ENCODE data around the gene INSIG2.
"Not testable (repeated sequence)": the region's sequence is repeated elsewhere in the genome, so short reads cannot be mapped to it uniquely, and the experiment has no call there.

Gene INSIG2

GRCh38 chr2:118078734-118079133 lies 9.5 kb upstream of the INSIG2 start:
- Mint-ChIP-seq H3K4me1 (ENCODE audit: low read depth) (no peaks in the 10 kb centered on the region), H3K36me3 (ENCODE audit: low read depth) (no peaks in the 10 kb centered on the region), H3K27ac (no peak overlapping the region), H3K9me3 (no peaks in the 10 kb centered on the region), H3K4me3 (no peak overlapping the region), H3K27me3 (peaks cover 20% of the 10 kb centered on the region)
- DNase-seq: no peak

GRCh38 chr2:118084491-118085089 lies 3.7 kb upstream of the INSIG2 start:
- Mint-ChIP-seq H3K4me3 (no peak overlapping the region), H3K27ac (no peak overlapping the region), H3K27me3 (peaks cover 4% of the 10 kb centered on the region)

DNA sequence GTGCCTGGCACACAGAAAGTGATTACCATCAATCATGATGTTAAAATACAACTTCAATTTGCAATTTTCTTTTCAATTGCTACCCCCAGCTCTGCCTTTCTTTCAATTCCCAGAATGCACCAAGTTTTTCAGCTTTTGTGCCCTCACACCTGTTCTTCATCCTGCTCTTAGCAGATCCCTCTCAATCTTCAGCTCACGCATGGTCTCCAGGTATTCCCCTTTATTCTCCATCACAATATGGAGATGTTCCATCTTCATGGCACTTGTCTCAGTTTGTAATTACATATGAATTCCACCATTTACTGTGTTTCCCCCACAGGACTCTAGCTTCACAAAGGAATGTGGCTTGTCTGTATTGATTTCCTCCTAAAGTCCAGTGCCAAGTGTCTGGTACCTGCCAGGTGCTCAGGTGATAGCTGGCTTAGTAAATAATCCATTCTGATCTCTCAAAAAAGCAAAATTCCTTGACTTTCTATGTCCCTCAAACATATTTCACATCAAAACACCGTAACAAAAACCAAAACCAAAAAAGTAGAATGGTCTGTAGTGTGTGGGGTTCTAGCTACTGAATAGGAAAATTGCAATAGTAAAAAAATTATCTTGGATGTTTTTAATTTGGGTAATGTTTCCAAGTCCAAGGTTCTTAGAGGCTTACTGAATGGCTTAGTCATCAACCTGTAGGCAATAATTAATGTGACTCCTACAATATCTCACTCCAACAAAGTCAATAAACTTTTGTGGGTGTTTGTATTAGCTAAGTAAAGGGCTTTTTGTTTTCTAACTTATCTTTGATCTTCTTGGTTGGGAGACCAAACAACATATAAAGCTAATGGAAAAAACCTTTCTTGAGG lies 2.9 kb upstream of the INSIG2 start:
- no peak for DNase-seq
- no peak overlapping the region for H3K27ac Mint-ChIP-seq
- H3K27me3 Mint-ChIP-seq: peaks cover 4% of the 10 kb centered on the region
- H3K9me3 Mint-ChIP-seq: no peaks in the 10 kb centered on the region
- H3K4me3 Mint-ChIP-seq: no peak overlapping the region
- H3K36me3 Mint-ChIP-seq (ENCODE audit: low read depth): peaks cover 12% of the 10 kb centered on the region
- peaks cover 11% of the 10 kb centered on the region for H3K4me1 Mint-ChIP-seq (ENCODE audit: low read depth)

More at GRCh38 chr2:118084491-118085089, 3.7 kb upstream of the INSIG2 start:
- H3K4me1 Mint-ChIP-seq (ENCODE audit: low read depth): peaks cover 6% of the 10 kb centered on the region
- DNase-seq: no peak
- H3K9me3 Mint-ChIP-seq: no peaks in the 10 kb centered on the region
- H3K36me3 Mint-ChIP-seq (ENCODE audit: low read depth): peaks cover 12% of the 10 kb centered on the region

- peaks cover 4% of the 10 kb centered on the region for H3K27me3 Mint-ChIP-seq
- H3K27ac Mint-ChIP-seq: no peak overlapping the region
- no peak overlapping the region for H3K4me3 Mint-ChIP-seq
- no peak for DNase-seq
- no peaks in the 10 kb centered on the region for H3K9me3 Mint-ChIP-seq
- H3K36me3 Mint-ChIP-seq (ENCODE audit: low read depth): peaks cover 12% of the 10 kb centered on the region
- peaks cover 16% of the 10 kb centered on the region for H3K4me1 Mint-ChIP-seq (ENCODE audit: low read depth)
Observed at GRCh38 chr2:118086024-118086633, 2.1 kb upstream of the INSIG2 start.

- peak; percentile 35 for DNase-seq
- peak overlapping the region; percentile 92 for H3K27ac Mint-ChIP-seq
Observed at GRCh38 chr2:118089139-118089800, 999 bp downstream of the INSIG2 start.

DNA sequence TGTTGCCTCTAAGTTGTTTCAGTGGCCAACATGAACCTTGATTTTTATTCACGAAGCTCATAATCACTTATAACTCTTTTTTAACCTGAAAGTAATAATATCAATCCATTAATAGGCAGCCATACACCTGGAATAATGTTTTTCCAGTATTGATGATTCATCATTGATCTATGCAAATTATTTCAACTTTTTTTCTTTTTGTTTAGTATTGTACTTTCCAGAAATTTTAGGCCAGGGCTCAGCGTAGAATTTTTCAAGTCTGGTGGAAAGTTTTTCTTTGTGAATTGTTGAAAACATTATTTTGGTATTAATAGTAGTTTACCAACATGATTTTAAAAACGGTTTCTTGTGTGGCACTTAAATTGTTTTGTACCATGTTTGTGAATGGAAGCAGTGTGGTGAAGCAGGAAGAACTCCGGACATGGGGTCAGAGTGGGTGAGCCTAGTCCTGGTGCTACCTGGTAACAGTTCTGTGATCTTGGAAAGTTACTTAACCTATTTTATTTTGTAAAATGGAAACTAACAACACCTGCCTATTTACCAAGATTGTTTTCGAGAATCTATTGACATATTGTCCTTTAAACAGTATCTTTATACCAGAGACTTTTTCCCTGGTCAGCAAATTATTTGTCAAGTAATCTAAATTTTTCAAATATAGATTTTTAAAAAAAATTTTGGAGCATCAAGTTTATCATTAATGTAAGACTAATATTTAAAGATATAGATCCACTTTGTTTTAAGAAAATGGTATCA lies 2.3 kb downstream of the INSIG2 start:
- Mint-ChIP-seq H3K36me3 (ENCODE audit: low read depth) (peaks cover 12% of the 10 kb centered on the region), H3K4me3 (peak overlapping the region; percentile 44), H3K4me1 (ENCODE audit: low read depth) (peaks cover 45% of the 10 kb centered on the region), H3K27ac (no peak overlapping the region), H3K9me3 (no peaks in the 10 kb centered on the region), H3K27me3 (no peaks in the 10 kb centered on the region)
- no peak for DNase-seq

More at GRCh38 chr2:118089139-118089800, 999 bp downstream of the INSIG2 start:
- H3K27me3 Mint-ChIP-seq: no peaks in the 10 kb centered on the region
- peaks cover 12% of the 10 kb centered on the region for H3K36me3 Mint-ChIP-seq (ENCODE audit: low read depth)
- peaks cover 32% of the 10 kb centered on the region for H3K4me1 Mint-ChIP-seq (ENCODE audit: low read depth)
- peak overlapping the region; percentile 90 for H3K4me3 Mint-ChIP-seq
- H3K9me3 Mint-ChIP-seq: no peaks in the 10 kb centered on the region

GRCh38 chr2:118091140-118091478 lies 2.8 kb downstream of the INSIG2 start:
- H3K9me3 Mint-ChIP-seq: no peaks in the 10 kb centered on the region
- H3K27ac Mint-ChIP-seq: no peak overlapping the region
- H3K27me3 Mint-ChIP-seq: no peaks in the 10 kb centered on the region
- H3K4me3 Mint-ChIP-seq: no peak overlapping the region
- DNase-seq: no peak
- H3K4me1 Mint-ChIP-seq (ENCODE audit: low read depth): peaks cover 48% of the 10 kb centered on the region
- H3K36me3 Mint-ChIP-seq (ENCODE audit: low read depth): peaks cover 13% of the 10 kb centered on the region

- H3K27ac Mint-ChIP-seq: no peak overlapping the region
Observed at GRCh38 chr2:118091631-118092030, 3.4 kb downstream of the INSIG2 start.

GRCh38 chr2:118094102-118094501 lies 5.8 kb downstream of the INSIG2 start:
- not testable (repeated sequence) for H3K9me3 Mint-ChIP-seq, H3K27me3 Mint-ChIP-seq, DNase-seq, H3K4me3 Mint-ChIP-seq
- Mint-ChIP-seq H3K4me1 (ENCODE audit: low read depth) (peaks cover 49% of the 10 kb centered on the region), H3K36me3 (ENCODE audit: low read depth) (peaks cover 22% of the 10 kb centered on the region), H3K27ac (peak overlapping the region; percentile 8)

More at GRCh38 chr2:118091631-118092030, 3.4 kb downstream of the INSIG2 start:
- Mint-ChIP-seq H3K4me3 (no peak overlapping the region), H3K27me3 (no peaks in the 10 kb centered on the region), H3K4me1 (ENCODE audit: low read depth) (peaks cover 49% of the 10 kb centered on the region), H3K9me3 (no peaks in the 10 kb centered on the region), H3K36me3 (ENCODE audit: low read depth) (peaks cover 18% of the 10 kb centered on the region)
- no peak for DNase-seq

- no peak for DNase-seq
- Mint-ChIP-seq H3K27me3 (no peaks in the 10 kb centered on the region), H3K27ac (peak overlapping the region; percentile 8), H3K36me3 (ENCODE audit: low read depth) (peaks cover 25% of the 10 kb centered on the region), H3K4me3 (no peak overlapping the region), H3K9me3 (no peaks in the 10 kb centered on the region), H3K4me1 (ENCODE audit: low read depth) (peaks cover 49% of the 10 kb centered on the region)
Observed at GRCh38 chr2:118094503-118094902, 6.2 kb downstream of the INSIG2 start.

DNA sequence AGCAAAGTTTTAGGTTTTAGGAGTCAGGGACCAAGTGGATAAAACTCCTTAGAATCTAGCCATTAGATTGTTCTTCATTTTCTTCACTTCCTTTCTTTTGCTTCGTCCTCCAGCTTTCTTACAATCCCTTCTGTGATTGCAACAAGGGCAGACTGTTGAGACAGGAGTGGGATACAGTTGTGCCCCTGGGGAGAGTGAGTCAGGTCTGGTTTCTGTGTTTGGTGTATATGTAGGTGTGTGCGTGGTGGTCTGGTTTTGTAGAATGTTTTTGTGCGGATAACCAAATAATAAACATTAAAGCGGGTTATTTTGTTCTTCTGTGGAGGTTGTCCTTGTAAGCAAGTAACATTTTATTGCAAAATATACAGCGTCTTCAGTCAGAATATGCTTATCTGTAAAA lies 7.3 kb downstream of the INSIG2 start:
- DNase-seq: no peak
- no peak overlapping the region for H3K4me3 Mint-ChIP-seq

GRCh38 chr2:118097657-118098056 lies 9.4 kb downstream of the INSIG2 start:
- DNase-seq: no peak
- Mint-ChIP-seq H3K27ac (no peak overlapping the region), H3K27me3 (no peaks in the 10 kb centered on the region), H3K36me3 (ENCODE audit: low read depth) (peaks cover 52% of the 10 kb centered on the region), H3K4me3 (no peak overlapping the region), H3K4me1 (ENCODE audit: low read depth) (peaks cover 35% of the 10 kb centered on the region), H3K9me3 (no peaks in the 10 kb centered on the region)

More for the DNA sequence above, 7.3 kb downstream of the INSIG2 start:
- no peaks in the 10 kb centered on the region for H3K9me3 Mint-ChIP-seq
- H3K27me3 Mint-ChIP-seq: no peaks in the 10 kb centered on the region
- peaks cover 45% of the 10 kb centered on the region for H3K4me1 Mint-ChIP-seq (ENCODE audit: low read depth)
- peaks cover 33% of the 10 kb centered on the region for H3K36me3 Mint-ChIP-seq (ENCODE audit: low read depth)
- H3K27ac Mint-ChIP-seq: peak overlapping the region; percentile 23

DNA sequence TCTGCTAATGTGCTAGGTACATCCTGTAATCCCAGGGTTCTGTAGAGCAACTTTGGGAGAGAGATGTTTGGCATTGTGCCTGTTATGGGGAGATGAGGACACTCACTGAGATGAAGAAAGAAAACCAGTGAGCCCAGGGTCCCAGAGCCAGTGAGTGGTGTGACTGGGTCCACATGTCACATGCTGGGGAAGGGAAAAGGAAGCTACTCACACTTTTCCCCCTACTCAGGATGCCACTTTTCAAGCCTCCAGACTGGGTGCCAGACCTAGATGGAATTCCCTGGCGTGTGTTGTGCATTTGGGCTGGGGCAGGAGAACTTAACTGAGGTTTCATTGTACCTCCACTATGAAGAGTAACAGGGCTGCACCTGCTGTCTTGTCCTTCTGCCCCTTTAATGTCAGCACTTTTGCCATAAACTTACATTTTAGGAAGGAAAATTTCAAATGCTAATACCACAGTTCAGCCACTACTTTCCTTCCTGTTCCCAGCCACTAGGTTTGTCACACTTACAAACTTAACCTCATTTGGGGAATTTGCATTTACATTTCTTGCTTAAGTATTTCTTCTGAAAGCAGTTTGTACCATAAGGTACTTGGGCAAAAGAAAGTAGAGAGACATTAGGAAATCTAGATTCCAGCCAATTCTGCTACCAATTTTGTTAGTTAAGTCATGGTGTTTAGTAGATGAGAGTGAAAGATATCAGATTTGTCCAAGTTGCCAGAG lies 10.2 kb downstream of the INSIG2 start:
- DNase-seq: no peak
- H3K9me3 Mint-ChIP-seq: no peaks in the 10 kb centered on the region
- peaks cover 60% of the 10 kb centered on the region for H3K36me3 Mint-ChIP-seq (ENCODE audit: low read depth)
- H3K4me3 Mint-ChIP-seq: no peak overlapping the region
- H3K27me3 Mint-ChIP-seq: no peaks in the 10 kb centered on the region
- no peak overlapping the region for H3K27ac Mint-ChIP-seq
- peaks cover 34% of the 10 kb centered on the region for H3K4me1 Mint-ChIP-seq (ENCODE audit: low read depth)

Data from activated T-cell treated with anti-CD3 and anti-CD28 coated beads, Interleukin-2, amount 50 U/mL, for 24 hours (primary cell).